GM21447 (cell line): Measurements from ENCODE around the gene TNKS1BP1.
"Not testable (repeated sequence)": the region's sequence is repeated elsewhere in the genome, so short reads cannot be mapped to it uniquely, and the experiment has no call there.

Source experiments
- ATAC-seq: cut with Tn5 transposase; IDR thresholded peaks from one replicate; pipeline ENCODE4 v1.9.1; 2021; ENCODE audit not compliant: unreplicated experiment

The TNKS1BP1 gene

GRCh38 chr11:57356268-57356667 lies 31.5 kb upstream of the TNKS1BP1 start:
- ATAC-seq = no peak

- ATAC-seq = no peak
These were observed 29.9 kb upstream of the TNKS1BP1 start for GRCh38 chr11:57354699-57355098.

- ATAC-seq = no peak
These were observed 29.1 kb upstream of the TNKS1BP1 start for GRCh38 chr11:57353852-57354251.

GRCh38 chr11:57353446-57353845 lies 28.7 kb upstream of the TNKS1BP1 start:
- no peak for ATAC-seq

- no peak for ATAC-seq
These were observed 28.3 kb upstream of the TNKS1BP1 start for GRCh38 chr11:57353036-57353435.

- ATAC-seq = no peak
These were observed 24.9 kb upstream of the TNKS1BP1 start for GRCh38 chr11:57349491-57350274.

- ATAC-seq = no peak
These were observed 24.0 kb upstream of the TNKS1BP1 start for GRCh38 chr11:57348636-57349313.

- ATAC-seq = no peak
These were observed 23.3 kb upstream of the TNKS1BP1 start for GRCh38 chr11:57348052-57348451.

GRCh38 chr11:57347336-57347735 lies 22.6 kb upstream of the TNKS1BP1 start:
- ATAC-seq = no peak

- peak; percentile 67 for ATAC-seq
These were observed 20.9 kb upstream of the TNKS1BP1 start for GRCh38 chr11:57345555-57346211.

GRCh38 chr11:57344826-57345225 lies 20.1 kb upstream of the TNKS1BP1 start:
- no peak for ATAC-seq

- no peak for ATAC-seq
These were observed 19.1 kb upstream of the TNKS1BP1 start for GRCh38 chr11:57343825-57344224.

GRCh38 chr11:57342702-57343101 lies 17.9 kb upstream of the TNKS1BP1 start:
- ATAC-seq = no peak

- ATAC-seq = no peak
These were observed 16.6 kb upstream of the TNKS1BP1 start for GRCh38 chr11:57341250-57341808.

- no peak for ATAC-seq
These were observed 15.4 kb upstream of the TNKS1BP1 start for GRCh38 chr11:57340039-57340615.

GRCh38 chr11:57339328-57339727 lies 14.6 kb upstream of the TNKS1BP1 start:
- no peak for ATAC-seq

GRCh38 chr11:57338142-57338541 lies 13.4 kb upstream of the TNKS1BP1 start, which contains the start of gene P2RX3:
Gene P2RX3, plus strand, starts transcription at chr11:57338352. Its CDS starts 199 bp downstream, at chr11:57338551.
- no peak for ATAC-seq

- ATAC-seq = not testable (repeated sequence)
These were observed 12.1 kb upstream of the TNKS1BP1 start for GRCh38 chr11:57336856-57337255.

GRCh38 chr11:57336111-57336666 lies 11.4 kb upstream of the TNKS1BP1 start:
- ATAC-seq = no peak

GRCh38 chr11:57335343-57336110 lies 10.8 kb upstream of the TNKS1BP1 start, which contains the start of gene SSRP1:
Gene SSRP1, minus strand, starts transcription at chr11:57335892. Its CDS starts 771 bp downstream, at chr11:57335121.
- peak; percentile 98 for ATAC-seq
